ENCODE data around the gene MYO1B.

DNA sequence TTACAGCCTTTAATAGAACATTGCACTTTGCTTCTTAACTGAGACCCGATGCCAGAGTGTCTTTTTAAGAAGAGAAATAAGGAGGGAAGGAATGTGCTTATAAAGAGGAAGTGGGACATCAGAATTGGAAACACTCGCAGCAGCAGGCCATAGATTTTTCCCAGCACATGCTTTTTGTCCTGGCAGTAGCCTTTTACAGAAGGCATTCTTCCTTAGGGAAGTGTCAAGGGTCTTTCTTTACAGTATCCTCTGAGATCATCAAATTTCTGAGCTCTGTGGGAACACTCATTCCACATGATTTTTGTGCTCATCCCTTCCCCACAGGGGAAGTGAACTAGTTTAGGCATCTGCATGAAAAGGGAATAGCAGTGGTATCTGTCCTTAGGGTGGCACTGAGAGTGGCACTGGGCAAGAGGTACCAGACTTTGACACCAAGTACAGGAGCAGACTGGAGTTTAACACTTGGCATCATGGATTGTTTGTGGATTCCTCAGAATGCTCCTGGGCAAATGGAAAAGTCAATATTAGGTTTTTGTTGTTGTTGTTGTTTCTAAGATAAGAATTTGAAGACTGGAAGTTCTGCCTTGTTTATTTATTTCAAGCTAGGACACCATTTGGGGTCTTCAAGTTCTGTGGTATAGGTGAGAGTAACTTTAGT, 4.1 kb downstream of the MYO1B start:
- TF ChIP-seq CTCF (conservative IDR thresholded peaks at IDR 0.05) (no peak), ZFX (IDR thresholded peaks at IDR 0.05) (no peak)
